Measurements from ENCODE around the gene HSPA12B. TPM values are rescaled to one million over a fixed set of nuclear protein-coding genes. Genes with fewer than 3 reads are reported as not detected.

The HSPA12B gene
- total RNA-seq, 1 experiment from 2014 or later = 6.3 TPM

GRCh38 chr20:3740615-3741301 is 8.3 kb downstream of the HSPA12B start:
- TF ChIP-seq GRHL2 (CRISPR knock-in tag; IDR thresholded peaks at IDR 0.05; ENCODE audit: insufficient replicate concordance, severe bottlenecking) = no peak
- TF ChIP-seq ZNF263 (CRISPR knock-in tag; IDR thresholded peaks at IDR 0.05; ENCODE audit: low read depth) = no peak
- no peak for TF ChIP-seq ZBTB21 (CRISPR knock-in tag; IDR thresholded peaks at IDR 0.05; ENCODE audit: borderline replicate concordance)
- TF ChIP-seq AFF4 (CRISPR knock-in tag; IDR thresholded peaks at IDR 0.05; ENCODE audit: borderline replicate concordance) = no peak
- Mint-ChIP-seq H3K9me3 (no peaks in the 10 kb centered on the region), H3K36me3 (no peaks in the 10 kb centered on the region), H3K27me3 (ENCODE audit: low read depth) (peaks cover 7% of the 10 kb centered on the region), H3K27ac (peak overlapping the region; percentile 79; the same call in 1 of the 2 replicates), H3K4me1 (peaks cover 33% of the 10 kb centered on the region), H3K4me3 (no peak overlapping the region)
- ATAC-seq (no peak), DNase-seq (ENCODE audit: low spot score) (no peak)
- CTCF ChIA-PET = interaction anchor here (0.5 to 3.7 kb wide), 17 partner anchors 9 to 139 kb away, joined by 3 to 47 read pairs (median 5); partner anchors contain the start of genes ADISSP, AP5S1 and HSPA12B
- POLR2A ChIA-PET = no interaction called here

- H3K9me3 Mint-ChIP-seq = no peaks in the 10 kb centered on the region
- ChIA-PET POLR2A (no interaction called here), CTCF (interaction anchor here (1.0 to 3.7 kb wide), 8 partner anchors 8 to 65 kb away, joined by 3 to 47 read pairs (median 7); partner anchors contain the start of genes ADISSP and HSPA12B)
- ATAC-seq (no peak), DNase-seq (ENCODE audit: low spot score) (no peak)
- peaks cover 19% of the 10 kb centered on the region for H3K27me3 Mint-ChIP-seq (ENCODE audit: low read depth)
- H3K4me1 Mint-ChIP-seq = peaks cover 36% of the 10 kb centered on the region
- H3K27ac Mint-ChIP-seq = no peak overlapping the region; the same call in 1 of the 2 replicates
- H3K36me3 Mint-ChIP-seq = no peaks in the 10 kb centered on the region
- H3K4me3 Mint-ChIP-seq = no peak overlapping the region
- TF ChIP-seq ATF2 (CRISPR knock-in tag; IDR thresholded peaks at IDR 0.05; ENCODE audit: borderline replicate concordance, low read depth) (no peak), FOXP1 (CRISPR knock-in tag; IDR thresholded peaks at IDR 0.05; ENCODE audit: borderline replicate concordance) (no peak), CREM (CRISPR knock-in tag; IDR thresholded peaks at IDR 0.05) (no peak), JUN (CRISPR knock-in tag; IDR thresholded peaks at IDR 0.05) (no peak), HMGXB4 (CRISPR knock-in tag; IDR thresholded peaks at IDR 0.05) (no peak), OVOL2 (CRISPR knock-in tag; IDR thresholded peaks at IDR 0.05; ENCODE audit: borderline replicate concordance) (no peak), FOXJ3 (CRISPR knock-in tag; IDR thresholded peaks at IDR 0.05; ENCODE audit: borderline replicate concordance) (no peak)
Observed at GRCh38 chr20:3741836-3742458, 9.5 kb downstream of the HSPA12B start.

GRCh38 chr20:3743251-3743650 is 10.8 kb downstream of the HSPA12B start:
- Mint-ChIP-seq H3K4me3 (no peak overlapping the region), H3K36me3 (no peaks in the 10 kb centered on the region)
- no peak for DNase-seq (ENCODE audit: low spot score)
- TF ChIP-seq MAX (CRISPR knock-in tag; IDR thresholded peaks at IDR 0.05) (no peak), CREB1 (CRISPR knock-in tag; IDR thresholded peaks at IDR 0.05) (no peak), OVOL2 (CRISPR knock-in tag; IDR thresholded peaks at IDR 0.05; ENCODE audit: borderline replicate concordance) (no peak), FOXP4 (CRISPR knock-in tag; IDR thresholded peaks at IDR 0.05) (no peak), CBFB (CRISPR knock-in tag; IDR thresholded peaks at IDR 0.05; ENCODE audit: low read depth) (no peak), FOXP1 (CRISPR knock-in tag; IDR thresholded peaks at IDR 0.05; ENCODE audit: borderline replicate concordance) (no peak), ZNF416 (CRISPR knock-in tag; IDR thresholded peaks at IDR 0.05) (no peak), NFYB (CRISPR knock-in tag; conservative IDR thresholded peaks at IDR 0.05; ENCODE audit: low read depth) (no peak), ZNF671 (CRISPR knock-in tag; IDR thresholded peaks at IDR 0.05) (no peak), GTF2I (CRISPR knock-in tag; conservative IDR thresholded peaks at IDR 0.05) (no peak), MYBL2 (CRISPR knock-in tag; IDR thresholded peaks at IDR 0.05) (no peak), ZNF232 (CRISPR knock-in tag; IDR thresholded peaks at IDR 0.05) (no peak)

More at GRCh38 chr20:3743251-3743650, 10.8 kb downstream of the HSPA12B start:
- Mint-ChIP-seq H3K4me1 (peaks cover 33% of the 10 kb centered on the region), H3K9me3 (no peaks in the 10 kb centered on the region), H3K27ac (no peak overlapping the region), H3K27me3 (ENCODE audit: low read depth) (peaks cover 31% of the 10 kb centered on the region)
- CTCF ChIA-PET = interaction anchor here (0.8 to 2.8 kb wide), 5 partner anchors 10 to 66 kb away, joined by 3 to 28 read pairs (median 7); partner anchors contain the start of gene ADISSP
- POLR2A ChIA-PET = no interaction called here
- no peak for ATAC-seq
